HG03060 (cell line): ENCODE measurements around the gene ZFP57.

Source experiments
- ATAC-seq: cut with Tn5 transposase; IDR thresholded peaks from one replicate; pipeline ENCODE4 v1.9.1; 2021; ENCODE audit warnings: low read depth, moderate number of reproducible peaks; ENCODE audit not compliant: unreplicated experiment

Gene ZFP57

DNA sequence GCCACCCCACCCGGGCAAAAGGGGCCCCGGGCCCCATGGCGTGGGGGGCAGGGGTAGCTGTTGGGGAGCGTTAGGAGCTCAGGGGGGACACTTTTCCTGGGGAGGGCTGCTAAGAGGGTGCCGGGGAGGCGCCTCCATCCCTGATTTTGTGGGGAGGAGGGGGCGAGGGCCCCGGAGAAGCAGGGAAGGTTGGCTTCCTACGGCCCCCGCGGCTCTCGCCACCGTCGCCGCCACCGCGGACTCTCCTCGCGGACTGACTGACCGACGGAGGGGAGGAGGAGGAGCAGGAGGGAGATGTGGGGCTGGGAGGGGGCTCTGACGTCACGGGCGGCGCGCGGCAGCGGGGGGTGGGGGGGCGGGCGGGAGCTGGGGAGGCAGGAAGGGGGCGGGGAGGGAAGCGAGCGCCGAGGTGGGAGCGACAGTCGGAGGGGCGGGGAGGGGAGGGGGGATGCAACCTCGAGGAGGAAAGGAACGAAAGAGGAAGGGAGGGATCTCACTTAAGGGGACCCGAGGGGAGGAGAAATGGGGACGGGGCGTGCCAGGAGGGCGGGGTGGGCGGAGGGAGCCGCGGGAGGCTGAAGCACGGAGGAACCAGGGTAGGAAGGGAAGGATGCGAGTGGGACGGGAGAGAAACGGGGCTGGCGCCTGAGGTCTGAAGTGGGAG lies 53.1 kb downstream of the ZFP57 start:
- no peak for ATAC-seq

DNA sequence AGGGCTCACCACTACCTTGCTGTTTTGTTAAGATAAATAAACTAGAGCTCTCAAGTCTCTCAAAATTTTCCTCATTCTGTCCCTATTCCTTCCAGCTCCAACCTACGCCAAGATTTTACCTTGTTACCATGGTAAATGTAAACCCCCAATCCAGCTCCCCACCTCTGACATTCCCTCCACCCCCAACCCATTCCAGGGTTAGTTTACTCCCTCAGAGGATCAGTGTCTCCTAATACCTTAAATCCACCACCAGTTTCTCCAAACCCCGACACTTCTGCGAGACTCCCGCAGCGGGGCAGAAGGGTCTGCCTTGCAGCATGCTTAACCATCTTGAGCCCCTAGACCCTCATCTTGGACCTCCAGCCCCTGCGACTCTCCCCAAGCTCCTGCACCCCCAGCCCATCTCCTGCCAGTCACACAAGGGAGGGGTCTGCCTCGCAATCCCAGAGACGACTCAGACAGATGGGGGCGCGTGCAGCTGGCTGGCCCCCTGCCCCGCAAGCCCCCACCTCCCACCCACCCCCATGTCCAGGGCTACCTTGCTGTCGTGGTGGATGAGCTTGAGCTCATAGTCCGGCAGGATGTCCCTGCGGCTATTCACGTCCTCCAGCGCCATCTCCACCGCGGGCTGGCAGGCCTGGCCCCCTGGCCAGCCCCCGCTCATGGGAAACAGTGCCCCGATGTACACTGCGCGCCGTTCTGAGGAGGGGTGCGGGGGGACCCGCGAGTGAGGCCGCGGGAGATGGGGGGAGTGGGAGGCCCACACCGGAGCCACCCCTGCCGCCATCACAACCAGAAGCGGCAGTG lies 53.8 kb downstream of the ZFP57 start:
- ATAC-seq: no peak

DNA sequence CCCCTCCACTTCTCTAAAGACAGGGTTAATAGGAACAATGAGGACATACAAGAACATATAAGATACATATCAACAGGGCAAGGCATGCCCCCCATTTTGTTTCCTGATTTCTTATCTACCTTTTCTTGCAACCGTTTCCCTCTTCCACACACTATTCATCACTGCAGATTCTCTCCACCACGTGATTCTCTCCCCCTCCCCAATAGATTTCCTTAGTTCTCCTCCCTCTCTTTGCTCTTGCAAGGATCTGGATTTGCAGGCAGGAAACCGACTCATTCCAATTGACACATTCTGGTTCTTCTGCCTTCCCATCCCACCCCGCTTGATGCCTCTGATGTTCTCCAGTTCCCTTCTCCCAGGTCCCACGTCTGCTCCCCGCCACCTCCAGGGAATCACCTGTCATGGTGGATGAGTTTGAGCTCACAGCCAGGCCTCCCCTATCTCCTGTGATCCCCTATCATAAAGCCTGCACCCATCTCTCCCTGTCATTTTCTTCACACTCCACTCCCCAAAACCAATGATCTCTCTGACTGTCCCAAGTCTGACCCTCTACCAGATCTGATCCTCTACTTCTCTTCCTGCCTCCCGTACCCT lies 55.5 kb downstream of the ZFP57 start:
- no peak for ATAC-seq

DNA sequence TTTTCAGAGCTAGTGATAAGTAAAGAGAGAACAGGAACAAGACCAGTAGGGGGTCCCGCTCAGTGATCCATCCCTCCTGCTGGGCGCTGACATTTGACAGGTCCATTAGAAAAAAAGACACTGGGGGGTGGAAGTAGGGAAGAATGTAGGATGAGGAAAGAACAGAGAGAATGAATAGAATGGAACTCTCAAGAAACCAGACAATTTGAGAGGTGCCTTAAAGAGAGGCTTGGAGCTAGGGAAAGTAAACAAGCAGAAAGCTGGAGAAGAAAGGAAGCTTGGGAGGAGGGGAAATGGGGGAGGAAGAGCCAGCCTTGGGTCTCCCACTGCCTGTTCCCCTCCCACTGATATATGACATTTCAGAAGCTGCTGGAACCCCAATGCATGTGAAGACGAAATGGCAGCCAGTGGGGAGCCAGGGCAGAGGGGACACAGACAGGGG lies 56.4 kb downstream of the ZFP57 start:
- no peak for ATAC-seq
